ENCODE data around the gene ZNF618.

DNA sequence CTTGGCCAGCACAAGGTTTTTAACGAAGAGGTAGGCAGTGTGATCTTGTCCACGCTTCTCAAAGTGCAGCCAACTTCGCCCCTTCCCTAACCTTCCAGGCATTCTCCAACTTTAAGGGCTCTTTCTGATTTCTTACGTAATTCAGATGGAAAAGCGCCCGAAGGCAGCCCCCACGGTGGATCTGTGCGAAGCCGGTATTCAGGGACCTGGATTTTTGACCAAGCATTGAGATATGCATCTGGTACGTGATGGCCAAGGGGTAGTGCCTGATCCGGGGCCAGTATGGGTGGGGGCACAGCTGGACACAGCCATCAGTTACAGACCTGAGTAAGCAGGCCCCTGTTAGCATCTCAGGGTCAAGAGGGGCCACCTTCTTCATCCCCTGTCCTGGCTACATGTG is 122.0 kb downstream of the ZNF618 start:
- TF ChIP-seq CTCF (IDR thresholded peaks at IDR 0.05; ENCODE audit: poor library complexity) (no peak), EZH2 (IDR thresholded peaks at IDR 0.05; ENCODE audit: borderline replicate concordance) (no peak), EZH2phosphoT487 (IDR thresholded peaks at IDR 0.05; ENCODE audit: low read depth, severe bottlenecking, unreplicated experiment) (no peak)
